Measurements from ENCODE around the gene SLC15A3. TPM values are rescaled to one million over a fixed set of nuclear protein-coding genes. Genes with fewer than 3 reads are reported as not detected.

The SLC15A3 gene
- total and polyA plus RNA-seq, 7 donors: 7.2 to 14.6 (median 8.2) TPM

DNA sequence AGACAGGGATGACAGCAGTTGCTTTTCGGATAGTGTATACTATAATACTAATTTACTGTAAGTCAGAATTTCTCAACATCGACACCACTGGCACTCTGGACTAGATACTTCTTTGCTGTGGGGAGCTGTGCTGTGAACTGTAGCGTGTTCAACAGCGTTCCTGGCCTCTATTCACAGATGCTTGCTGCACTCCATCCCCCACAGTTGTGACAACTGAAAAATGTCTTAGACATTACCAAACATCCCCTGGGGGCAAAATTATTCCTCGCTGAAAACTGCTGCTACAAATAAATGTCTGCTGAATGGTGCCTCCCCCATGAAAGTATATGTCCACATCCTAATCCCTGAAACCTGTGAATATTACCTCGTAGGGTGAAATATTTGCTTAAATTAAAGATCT, 7.5 kb upstream of the SLC15A3 start:
- ATAC-seq: no peak
- Histone ChIP-seq H3K9me3 (no peaks in the 10 kb centered on the region), H3K27ac (no peak overlapping the region), H3K4me1 (no peaks in the 10 kb centered on the region), H3K27me3 (ENCODE audit: insufficient read depth in 3 of 3, low read length in 2 of 3) (peaks cover 0 to 3% (median 0%) of the 10 kb centered on the region in 3 donors), H3K4me3 (no peak overlapping the region), H3K36me3 (ENCODE audit: insufficient read depth in 1 of 2, low read depth in 1 of 2) (no peaks in the 10 kb centered on the region)
- 51 to 64% (median 59%) methylated on average over 6 of the region's 6 CpGs for WGBS, 3 donors
- intact Hi-C loops (cut with DNase I): no loop called here
- TF ChIP-seq, protein P1, sequence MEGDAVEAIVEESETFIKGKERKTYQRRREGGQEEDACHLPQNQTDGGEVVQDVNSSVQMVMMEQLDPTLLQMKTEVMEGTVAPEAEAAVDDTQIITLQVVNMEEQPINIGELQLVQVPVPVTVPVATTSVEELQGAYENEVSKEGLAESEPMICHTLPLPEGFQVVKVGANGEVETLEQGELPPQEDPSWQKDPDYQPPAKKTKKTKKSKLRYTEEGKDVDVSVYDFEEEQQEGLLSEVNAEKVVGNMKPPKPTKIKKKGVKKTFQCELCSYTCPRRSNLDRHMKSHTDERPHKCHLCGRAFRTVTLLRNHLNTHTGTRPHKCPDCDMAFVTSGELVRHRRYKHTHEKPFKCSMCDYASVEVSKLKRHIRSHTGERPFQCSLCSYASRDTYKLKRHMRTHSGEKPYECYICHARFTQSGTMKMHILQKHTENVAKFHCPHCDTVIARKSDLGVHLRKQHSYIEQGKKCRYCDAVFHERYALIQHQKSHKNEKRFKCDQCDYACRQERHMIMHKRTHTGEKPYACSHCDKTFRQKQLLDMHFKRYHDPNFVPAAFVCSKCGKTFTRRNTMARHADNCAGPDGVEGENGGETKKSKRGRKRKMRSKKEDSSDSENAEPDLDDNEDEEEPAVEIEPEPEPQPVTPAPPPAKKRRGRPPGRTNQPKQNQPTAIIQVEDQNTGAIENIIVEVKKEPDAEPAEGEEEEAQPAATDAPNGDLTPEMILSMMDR (IDR thresholded peaks at IDR 0.05): no peak
- DNase-seq: no peak

DNA sequence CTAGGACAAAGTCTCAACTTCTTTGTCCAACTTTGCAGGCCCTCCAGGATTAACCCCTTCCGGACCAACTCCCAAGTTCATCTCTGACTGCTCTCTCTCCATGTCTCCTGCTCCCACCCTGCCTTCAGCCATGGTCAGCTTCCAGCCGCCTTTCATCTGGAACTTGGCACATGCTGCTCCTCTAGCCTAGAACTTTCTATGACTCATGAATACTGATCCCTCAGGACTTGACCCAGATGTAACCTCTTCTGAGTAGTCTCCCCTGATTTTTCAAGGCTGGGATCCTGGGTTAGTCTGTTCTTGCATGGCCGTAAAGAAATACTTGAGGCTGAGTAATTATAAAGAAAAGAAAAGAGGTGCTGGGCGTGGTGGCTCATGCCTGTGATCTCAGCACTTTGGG, 5.2 kb upstream of the SLC15A3 start:
- Histone ChIP-seq H3K36me3 (ENCODE audit: insufficient read depth in 1 of 2, low read depth in 1 of 2) (no peaks in the 10 kb centered on the region), H3K9me3 (no peaks in the 10 kb centered on the region), H3K4me1 (no peaks in the 10 kb centered on the region), H3K27me3 (ENCODE audit: insufficient read depth in 3 of 3, low read length in 2 of 3) (peaks cover 0 to 3% (median 0%) of the 10 kb centered on the region in 3 donors), H3K4me3 (no peak overlapping the region), H3K27ac (no peak overlapping the region)
- ATAC-seq (peak in 2 of 4 donors; percentile 35 to 40), DNase-seq (no peak)
- 81 to 86% (median 81%) methylated on average over 4 of the region's 4 CpGs for WGBS, 3 donors
- TF ChIP-seq, protein P1 (IDR thresholded peaks at IDR 0.05): no peak
- intact Hi-C loops (cut with DNase I): no loop called here

DNA sequence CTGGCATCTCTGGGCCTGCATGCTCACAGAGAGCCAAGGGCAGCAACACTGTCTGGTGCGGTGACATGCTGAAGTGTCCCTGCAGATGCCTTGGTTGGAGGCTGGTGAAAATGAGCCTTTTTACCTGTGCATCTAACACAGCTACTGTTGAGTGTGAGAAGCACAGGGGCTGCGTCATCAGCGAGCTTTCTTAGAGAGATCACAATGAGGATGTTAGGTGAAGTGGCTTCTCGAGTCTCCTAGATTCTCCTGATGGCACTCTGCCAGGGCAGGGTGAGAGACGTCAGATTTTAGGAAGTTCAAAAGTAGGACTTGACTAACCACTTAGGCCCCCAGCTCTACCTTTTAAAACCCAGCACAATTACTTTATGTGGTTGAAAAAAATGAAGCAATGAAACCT, 3.6 kb upstream of the SLC15A3 start:
- WGBS, 3 donors: 55 to 59% (median 58%) methylated on average over 5 of the region's 5 CpGs
- ATAC-seq: no peak
- H3K27ac ChIP-seq: no peak overlapping the region

DNA sequence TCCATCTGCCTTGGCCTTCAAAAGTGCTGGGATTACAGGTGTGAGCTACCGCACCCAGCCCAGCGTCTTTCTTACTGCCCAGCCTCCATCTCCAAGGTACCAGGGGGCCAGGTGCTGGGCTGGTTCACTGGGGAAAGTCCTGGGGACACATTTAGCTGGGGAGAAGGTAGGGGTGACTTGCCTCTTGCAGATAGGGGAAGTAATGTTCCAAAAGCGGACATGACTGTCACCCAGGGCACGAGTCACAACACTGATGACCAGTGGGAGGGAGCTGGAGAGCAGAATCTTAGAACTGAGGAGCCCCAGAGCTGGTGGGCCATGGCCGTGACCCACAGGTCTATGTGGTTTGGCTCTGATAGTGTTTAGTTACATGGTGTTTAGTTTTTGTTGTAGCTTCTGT, 2.4 kb upstream of the SLC15A3 start:
- Histone ChIP-seq H3K36me3 (ENCODE audit: insufficient read depth in 1 of 2, low read depth in 1 of 2) (no peaks in the 10 kb centered on the region), H3K27ac (no peak overlapping the region), H3K4me3 (no peak overlapping the region), H3K27me3 (ENCODE audit: insufficient read depth in 3 of 3, low read length in 2 of 3) (peaks cover 0 to 3% (median 0%) of the 10 kb centered on the region in 3 donors), H3K9me3 (no peaks in the 10 kb centered on the region), H3K4me1 (no peaks in the 10 kb centered on the region)
- intact Hi-C loops (cut with DNase I): no loop called here
- ATAC-seq (no peak), DNase-seq (no peak)
- 88 to 96% (median 89%) methylated on average over 5 of the region's 5 CpGs for WGBS, 3 donors
- TF ChIP-seq, protein P1 (IDR thresholded peaks at IDR 0.05): no peak

More for the DNA sequence above, 3.6 kb upstream of the SLC15A3 start:
- TF ChIP-seq, protein P1 (IDR thresholded peaks at IDR 0.05): no peak
- H3K27me3 ChIP-seq (ENCODE audit: insufficient read depth in 3 of 3, low read length in 2 of 3): peaks cover 0 to 5% (median 0%) of the 10 kb centered on the region in 3 donors
- no peak for DNase-seq
- no peak overlapping the region for H3K4me3 ChIP-seq
- H3K4me1 ChIP-seq: no peaks in the 10 kb centered on the region
- no peaks in the 10 kb centered on the region for H3K9me3 ChIP-seq
- intact Hi-C loops (cut with DNase I): no loop called here
- H3K36me3 ChIP-seq (ENCODE audit: insufficient read depth in 1 of 2, low read depth in 1 of 2): no peaks in the 10 kb centered on the region

DNA sequence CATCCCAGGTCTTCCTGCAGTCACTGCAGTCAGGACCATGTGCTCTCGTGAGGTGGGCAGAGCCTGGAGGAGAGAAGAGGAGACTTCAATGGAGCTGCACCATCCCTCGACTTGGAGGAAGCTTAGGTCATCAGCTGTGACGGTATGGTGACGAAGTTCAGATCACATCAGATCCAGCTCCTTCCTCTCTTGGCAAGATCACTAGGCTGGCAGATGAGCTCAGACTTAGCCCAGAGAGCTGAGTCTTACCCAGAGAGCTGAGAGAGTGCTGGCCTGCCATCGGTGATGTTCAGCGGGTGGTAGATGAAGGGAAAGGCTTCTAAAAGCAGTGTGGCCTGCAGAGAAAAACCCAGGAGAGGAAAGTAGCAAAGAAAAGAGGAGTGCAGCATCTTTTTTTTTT, 1.8 kb upstream of the SLC15A3 start:
- DNase-seq (no peak), ATAC-seq (peak in 1 of 4 donors; percentile 30)
- H3K4me3 ChIP-seq: no peak overlapping the region
- intact Hi-C loops (cut with DNase I): no loop called here
- H3K9me3 ChIP-seq: no peaks in the 10 kb centered on the region
- H3K27me3 ChIP-seq (ENCODE audit: insufficient read depth in 3 of 3, low read length in 2 of 3): peaks cover 0 to 3% (median 0%) of the 10 kb centered on the region in 3 donors
- H3K36me3 ChIP-seq (ENCODE audit: insufficient read depth in 1 of 2, low read depth in 1 of 2): no peaks in the 10 kb centered on the region
- TF ChIP-seq, protein P1 (IDR thresholded peaks at IDR 0.05): no peak
- H3K27ac ChIP-seq: no peak overlapping the region
- WGBS, 3 donors: 69 to 74% (median 71%) methylated on average over 6 of the region's 6 CpGs
- H3K4me1 ChIP-seq: no peaks in the 10 kb centered on the region
